H1 (cell line): ENCODE measurements around the gene GALNT18. TPM values are rescaled to one million over a fixed set of nuclear protein-coding genes. Genes with fewer than 3 reads are reported as not detected.

Experiments
- CTCF ChIA-PET: fragments of 300-600 bp; sonication (Branson Sonifier 250); formaldehyde crosslinking; loops from one replicate; lab custom pipeline; 2021; ENCODE audit not compliant: partially characterized antibody; lab: Charles Lee
- POLR2A ChIA-PET: fragments of 300-600 bp; sonication (Branson Sonifier 250); formaldehyde crosslinking; loops from one replicate; lab custom pipeline; 2021; ENCODE audit warnings: inconsistent platforms; ENCODE audit not compliant: partially characterized antibody; lab: Charles Lee
- DNase-seq, 2 experiments: peaks; one replicate each; pipeline versions ENCODE4 v3.0.0 to v3.0.0-alpha.2; 2010 to 2022; ENCODE audit warnings: low spot score in 2 of 2, low read depth in 1 of 2, mixed read lengths in 1 of 2
- FAIRE-seq: peaks from 2 replicates; lab custom pipeline; 2011; peaks lifted over from hg19 to GRCh38; lab: Jason Lieb, UNC
- H2AFZ ChIP-seq: 2 replicates; pipeline ENCODE4 v1.8.1; 2012; ENCODE audit warnings: low read length, inconsistent platforms
- H2AK5ac ChIP-seq: 2 replicates; pipeline ENCODE4 v1.6.1; 2013; ENCODE audit warnings: low read depth, low read length
- H2BK120ac ChIP-seq: replicated peaks from 2 replicates; pipeline ENCODE3; 2013; ENCODE audit warnings: low read depth, low read length, inconsistent platforms
- H2BK12ac ChIP-seq: 2 replicates; pipeline ENCODE4 v1.6.1; 2013; ENCODE audit warnings: low read depth, low read length
- H2BK15ac ChIP-seq: 2 replicates; pipeline ENCODE4 v1.6.1; 2013; ENCODE audit warnings: low read length
- H2BK20ac ChIP-seq: 2 replicates; pipeline ENCODE4 v1.6.1; 2013; ENCODE audit warnings: low read length
- H2BK5ac ChIP-seq: 2 replicates; pipeline ENCODE4 v1.6.1; 2013; ENCODE audit warnings: low read depth, low read length
- H3K14ac ChIP-seq: 2 replicates; pipeline ENCODE4 v1.6.1; 2013; ENCODE audit warnings: inconsistent platforms; ENCODE audit not compliant: insufficient read length
- H3K18ac ChIP-seq: 2 replicates; pipeline ENCODE4 v1.6.1; 2013; ENCODE audit warnings: low read length; ENCODE audit errors: extremely low read depth
- H3K23ac ChIP-seq: 2 replicates; pipeline ENCODE4 v1.6.1; 2013; ENCODE audit warnings: inconsistent platforms; ENCODE audit not compliant: insufficient read length
- H3K23me2 ChIP-seq: 2 replicates; pipeline ENCODE4 v1.6.1; 2013; ENCODE audit warnings: low read depth, low read length
- H3K27ac ChIP-seq: 2 replicates; pipeline ENCODE4 v1.6.1; 2011; ENCODE audit warnings: low read depth, low read length, inconsistent platforms
- H3K27me3 ChIP-seq, 4 experiments: replicated peaks in 1 of 4; 1 replicate in 1 of 4; 2 replicates in 3 of 4; pipeline versions ENCODE4 v1.6.1 to v1.8.1; 2011 to 2013; ENCODE audit warnings: low read length in 3 of 4, mild to moderate bottlenecking in 3 of 4, inconsistent platforms in 2 of 4, mixed read lengths in 2 of 4, moderate library complexity in 1 of 4; ENCODE audit not compliant: control insufficient read depth in 3 of 4, insufficient read depth in 3 of 4; ENCODE audit errors: extremely low read depth in 1 of 4
- H3K36me3 ChIP-seq, 4 experiments: 2 replicates each; pipeline versions ENCODE4 v1.6.1 to v1.8.1; 2011 to 2013; ENCODE audit warnings: mild to moderate bottlenecking in 4 of 4, low read length in 3 of 4, moderate library complexity in 2 of 4, control low read depth in 1 of 4, inconsistent platforms in 1 of 4; ENCODE audit not compliant: insufficient read depth in 4 of 4, control insufficient read depth in 2 of 4
- H3K4ac ChIP-seq: replicated peaks from 2 replicates; pipeline ENCODE3; 2013; ENCODE audit warnings: low read length, low read depth, mixed read lengths, inconsistent platforms; ENCODE audit not compliant: insufficient read length
- H3K4me1 ChIP-seq, 4 experiments: replicated peaks in 1 of 4; 1 replicate in 1 of 4; 2 replicates in 3 of 4; pipeline versions ENCODE4 v1.6.1 to v1.8.1; 2011 to 2013; ENCODE audit warnings: low read length in 3 of 4, inconsistent platforms in 2 of 4, mixed read lengths in 1 of 4; ENCODE audit not compliant: insufficient read depth in 4 of 4, control insufficient read depth in 3 of 4
- H3K4me2 ChIP-seq, 2 experiments: 2 replicates each; pipeline versions ENCODE4 v1.6.1 to v1.8.1; 2011 to 2013; ENCODE audit warnings: low read depth in 2 of 2, low read length in 2 of 2, control low read depth in 1 of 2, inconsistent platforms in 1 of 2, mild to moderate bottlenecking in 1 of 2; ENCODE audit not compliant: insufficient read depth in 1 of 2
- H3K4me3 ChIP-seq, 4 experiments: fragments of 200-600, 300-600 bp in 1 of 4; sonication (generic), shearing (Covaris generic), sonication (Bioruptor Twin) in 1 of 4; 2 replicates each; pipeline versions ENCODE4 v1.5.1 to v1.8.1; 2011 to 2016; ENCODE audit warnings: low read length in 4 of 4, low read depth in 3 of 4, control low read depth in 2 of 4, inconsistent platforms in 2 of 4, mild to moderate bottlenecking in 2 of 4, mixed read lengths in 1 of 4, moderate library complexity in 1 of 4; ENCODE audit not compliant: insufficient read depth in 2 of 4; ENCODE audit errors: extremely low read depth in 1 of 4
- H3K56ac ChIP-seq: replicated peaks from 2 replicates; pipeline ENCODE3; 2013; ENCODE audit warnings: low read depth, mild to moderate bottlenecking, mixed read lengths, low read length, inconsistent platforms; ENCODE audit not compliant: insufficient read length
- H3K79me1 ChIP-seq: 2 replicates; pipeline ENCODE4 v1.6.1; 2013; ENCODE audit warnings: low read depth, low read length, control low read depth
- H3K79me2 ChIP-seq, 2 experiments: 2 replicates each; pipeline versions ENCODE4 v1.6.1 to v1.8.1; 2012 to 2013; ENCODE audit warnings: low read length in 2 of 2, mild to moderate bottlenecking in 2 of 2, inconsistent platforms in 1 of 2; ENCODE audit not compliant: insufficient read depth in 2 of 2, control insufficient read depth in 1 of 2
- H3K9ac ChIP-seq, 4 experiments: replicated peaks in 1 of 4; 1 replicate in 1 of 4; 2 replicates in 3 of 4; pipeline versions ENCODE4 v1.6.1 to v1.8.1; 2011 to 2013; ENCODE audit warnings: low read depth in 3 of 4, low read length in 3 of 4, control low read depth in 2 of 4, mild to moderate bottlenecking in 2 of 4, moderate library complexity in 2 of 4, inconsistent platforms in 1 of 4; ENCODE audit errors: extremely low read depth in 1 of 4
- H3K9me3 ChIP-seq, 2 experiments: 2 replicates each; pipeline versions ENCODE4 v1.6.1 to v1.8.1; 2012 to 2013; ENCODE audit warnings: mild to moderate bottlenecking in 2 of 2, moderate library complexity in 2 of 2, control low read depth in 1 of 2, inconsistent platforms in 1 of 2, low read depth in 1 of 2, low read length in 1 of 2, mixed read lengths in 1 of 2; ENCODE audit not compliant: insufficient read depth in 2 of 2
- H4K20me1 ChIP-seq, 2 experiments: replicated peaks in 1 of 2; 2 replicates each; pipeline versions ENCODE3 to v1.8.1; 2011 to 2013; ENCODE audit warnings: inconsistent platforms in 2 of 2, low read length in 2 of 2, mild to moderate bottlenecking in 1 of 2; ENCODE audit not compliant: insufficient read depth in 2 of 2, control insufficient read depth in 1 of 2
- H4K5ac ChIP-seq: 2 replicates; pipeline ENCODE4 v1.6.1; 2013; ENCODE audit warnings: low read length, low read depth, mixed read lengths, inconsistent platforms; ENCODE audit not compliant: insufficient read length
- H4K8ac ChIP-seq: 2 replicates; pipeline ENCODE4 v1.8.0; 2013; ENCODE audit warnings: mild to moderate bottlenecking, moderate library complexity, low read length, inconsistent platforms; ENCODE audit not compliant: insufficient read depth; ENCODE audit errors: extremely low read depth
- H4K91ac ChIP-seq: replicated peaks from 2 replicates; pipeline ENCODE3; 2013; ENCODE audit warnings: low read length, mixed read lengths, inconsistent platforms; ENCODE audit not compliant: insufficient read length
- WGBS, 2 experiments: shearing (Covaris generic) in 1 of 2; methylation state at CpG; one replicate each; pipeline versions ENCODE4 v1.1.6 to v1.1.7; 2013 to 2015; ENCODE audit warnings: low lambda C conversion rate in 2 of 2, mixed read lengths in 2 of 2, inconsistent platforms in 1 of 2, low coverage in 1 of 2, missing lambda C conversion rate in 1 of 2; ENCODE audit not compliant: insufficient replicate concordance in 2 of 2, insufficient coverage in 1 of 2, insufficient read length in 1 of 2; ENCODE audit errors: extremely low coverage in 1 of 2, missing lambda C conversion rate in 1 of 2; 5-methylcytosine and 5-hydroxymethylcytosine counted together
- polyA plus RNA-seq, 7 experiments: library from polyadenylated mRNA; depleted of rRNA in 3 of 7; stranded (reverse) in 5 of 7; unstranded in 2 of 7; fragments of >200 nt in 5 of 7; fragments of 200-250 nt in 2 of 7; gene quantifications; 1 replicate in 5 of 7; 2 replicates in 1 of 7; 4 replicates in 1 of 7; pipeline versions ENCODE4 v1.2.1 to v1.2.3, GENCODE V29; 2011 to 2013; ENCODE audit warnings: missing spikeins in 2 of 7, mixed read lengths in 2 of 7
- total RNA-seq: library from RNA; stranded (reverse); fragmentation: NEBNext Ultra II Directional; extraction: Animal tissue kit (Norgen Biotek cat#: 25700); gene quantifications from 2 replicates; pipeline ENCODE4 v1.2.1, GENCODE V29; 2021

GALNT18 gene
- total and polyA plus RNA-seq, 2 of the 8 experiments (the other 6 are each of a cell fraction or from before 2014, with no cell fraction given), result 6.0 to 9.4 TPM

DNA sequence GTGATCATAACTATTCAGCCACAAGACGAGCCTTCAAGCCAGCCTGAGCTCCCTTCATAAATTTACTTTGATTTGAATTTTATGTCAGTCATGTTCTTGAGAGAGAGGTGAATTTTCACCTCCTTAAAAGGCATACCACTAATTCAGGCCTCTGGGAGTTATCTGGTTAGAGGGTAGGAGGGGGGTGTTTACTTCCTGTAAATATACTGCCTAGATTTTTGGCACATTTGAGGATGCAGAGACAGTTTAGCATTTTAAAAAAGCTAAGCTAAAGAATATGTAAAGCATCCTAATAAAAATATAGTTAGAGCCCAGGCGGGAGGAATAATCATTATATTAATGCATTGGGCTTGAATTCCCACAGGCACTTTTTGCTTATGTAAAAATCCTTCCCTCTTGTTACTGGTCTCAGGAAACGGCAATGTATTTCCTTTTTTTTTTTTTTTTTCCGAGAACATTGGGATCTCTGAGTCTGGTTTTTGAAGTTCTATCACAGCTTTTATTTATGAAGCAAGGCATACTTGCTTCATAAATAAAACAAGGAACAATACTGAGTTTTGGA lies 385.2 kb downstream of the GALNT18 start:
- FAIRE-seq (no peak), DNase-seq (no peak)
- no peak overlapping the region for H3K14ac ChIP-seq
- H3K18ac ChIP-seq, result no peak overlapping the region
- ChIA-PET CTCF (interaction anchor here (0.8 to 2.0 kb wide), 6 partner anchors 9 to 563 kb away, joined by 3 to 8 read pairs (median 3); no protein-coding TSS in a partner anchor), POLR2A (no interaction called here)
- 80% methylated on average over 3 of the region's 4 CpGs; no CpG with 5 or more reads in 1 of the 2 experiments for WGBS, 2 experiments
- no peak overlapping the region for H2BK15ac ChIP-seq
- no peaks in the 10 kb centered on the region for H3K79me1 ChIP-seq
- no peak overlapping the region for H4K91ac ChIP-seq
- no peak overlapping the region for H2BK5ac ChIP-seq
- H3K23ac ChIP-seq, result no peak overlapping the region
- no peak overlapping the region for H3K4ac ChIP-seq
- H3K23me2 ChIP-seq, result no peaks in the 10 kb centered on the region
- H3K4me3 ChIP-seq, result no peak overlapping the region
- no peaks in the 10 kb centered on the region for H3K36me3 ChIP-seq
- no peak overlapping the region for H3K27ac ChIP-seq
- no peak overlapping the region for H2AFZ ChIP-seq
- peaks cover 3 to 7% (median 7%) of the 10 kb centered on the region in 4 experiments for H3K4me1 ChIP-seq
- peak overlapping the region; percentile 47 to 60; a peak in 3 of 4 replicates for H3K4me2 ChIP-seq
- no peak overlapping the region for H4K5ac ChIP-seq
- no peak overlapping the region for H2BK120ac ChIP-seq
- no peak overlapping the region for H2BK12ac ChIP-seq
- H3K27me3 ChIP-seq, result peaks cover 0 to 4% (median 0%) of the 10 kb centered on the region in 4 experiments; a peak in 3 of 7 replicates
- no peaks in the 10 kb centered on the region; a peak in 1 of 4 replicates for H3K9me3 ChIP-seq
- no peak overlapping the region for H2AK5ac ChIP-seq
- no peak overlapping the region for H3K56ac ChIP-seq
- no peak overlapping the region for H3K9ac ChIP-seq
- peaks cover 0 to 1% of the 10 kb centered on the region in 2 experiments for H4K20me1 ChIP-seq
- no peak overlapping the region for H2BK20ac ChIP-seq
- no peak overlapping the region for H4K8ac ChIP-seq
- no peaks in the 10 kb centered on the region for H3K79me2 ChIP-seq
